PC-9 (cell line): Measurements from ENCODE around the gene ORMDL3.

Source experiments
- CTCF ChIP-seq: fragments of 200-600 bp; sonication (generic); conservative IDR thresholded peaks from 2 replicates; pipeline ENCODE4 v1.6.1; 2017; ENCODE audit warnings: mixed run types, antibody characterized with exemption, mild to moderate bottlenecking, moderate library complexity
- EZH2 ChIP-seq: fragments of 200-600 bp; sonication (generic); IDR thresholded peaks from 2 replicates; pipeline ENCODE4 v1.8.0; 2017; ENCODE audit warnings: antibody characterized with exemption, low read depth

- TF ChIP-seq CTCF (no peak), EZH2 (no peak)
Observed at GRCh38 chr17:39935909-39936308, 8.5 kb upstream of the ORMDL3 start.
